HG02943 (cell line): ENCODE results near the gene VDR.
"Not testable (repeated sequence)": the region's sequence is repeated elsewhere in the genome, so short reads cannot be mapped to it uniquely, and the experiment has no call there.

Experiments used
- ATAC-seq: cut with Tn5 transposase; IDR thresholded peaks from one replicate; pipeline ENCODE4 v1.9.1; 2021; ENCODE audit warnings: mild to moderate bottlenecking, low read depth, moderate library complexity; ENCODE audit not compliant: unreplicated experiment

The VDR gene

GRCh38 chr12:47851303-47851952 lies 53.4 kb downstream of the VDR start:
- ATAC-seq, result no peak

GRCh38 chr12:47850153-47851084 lies 54.4 kb downstream of the VDR start:
- ATAC-seq, result no peak

DNA sequence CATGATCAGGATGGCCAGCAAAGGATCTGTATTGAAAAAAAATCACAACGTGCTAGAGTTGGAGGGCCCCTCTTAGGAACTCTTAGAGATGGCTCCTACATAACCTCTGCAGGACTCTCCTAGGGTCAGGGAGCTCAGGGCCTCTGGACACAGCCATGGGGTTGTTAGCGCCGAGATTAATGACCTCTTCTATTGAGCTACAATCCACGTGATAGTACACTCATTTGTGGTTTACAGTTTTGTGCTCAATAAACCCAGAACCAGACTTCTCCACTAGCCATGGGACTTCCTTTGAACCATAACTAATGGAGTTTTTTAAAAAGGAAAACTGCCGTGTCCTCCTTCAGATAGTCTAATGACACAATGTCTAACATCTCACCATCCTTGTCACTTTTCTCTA lies 55.5 kb downstream of the VDR start:
- ATAC-seq, result no peak

DNA sequence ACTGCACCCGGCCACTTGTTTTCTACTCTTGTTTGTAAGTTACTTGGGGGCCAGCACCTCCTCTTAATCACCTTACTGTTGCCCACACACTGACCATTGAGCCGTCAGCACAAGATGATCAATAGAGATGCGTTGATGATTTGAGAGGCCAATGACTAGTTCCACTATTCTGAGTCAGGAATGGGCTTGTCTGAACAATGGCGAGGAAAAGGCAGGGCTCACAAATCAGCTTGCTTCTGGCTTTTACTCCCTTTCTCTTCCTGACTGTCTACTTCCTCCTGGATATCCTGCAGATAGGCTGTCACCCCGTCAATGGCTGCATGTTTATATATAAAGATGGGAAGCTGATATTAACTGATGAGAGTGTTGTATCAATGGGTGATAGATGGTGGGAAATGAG lies 55.9 kb downstream of the VDR start:
- ATAC-seq, result no peak

DNA sequence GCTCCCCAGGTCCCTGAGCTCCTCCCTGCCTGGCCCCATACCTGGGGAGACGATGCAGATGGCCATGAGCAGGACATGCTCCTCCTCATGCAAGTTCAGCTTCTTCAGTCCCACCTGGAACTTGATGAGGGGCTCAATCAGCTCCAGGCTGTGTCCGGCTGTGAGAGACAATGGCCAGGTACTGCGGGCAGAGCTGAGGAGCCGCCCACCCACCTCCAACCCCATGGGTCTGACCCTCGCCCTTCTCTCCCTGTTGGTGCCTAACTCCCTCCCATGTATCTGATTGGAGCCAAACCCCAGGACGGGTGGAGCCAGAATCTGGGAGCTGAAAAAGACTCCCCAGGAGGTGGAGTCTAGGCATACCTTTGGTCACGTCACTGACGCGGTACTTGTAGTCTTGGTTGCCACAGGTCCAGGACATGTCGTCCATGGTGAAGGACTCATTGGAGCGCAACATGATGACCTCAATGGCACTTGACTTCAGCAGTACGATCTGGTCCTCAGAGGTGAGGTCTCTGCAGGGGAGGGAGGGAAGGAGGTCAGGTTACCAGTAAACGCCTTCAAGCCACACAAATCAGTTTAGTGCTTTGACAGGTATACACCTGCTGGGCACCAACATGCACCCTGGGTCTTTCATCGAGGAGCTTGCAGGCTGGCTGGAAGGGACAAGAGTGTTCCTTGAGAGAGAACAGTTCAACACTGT lies 58.3 kb downstream of the VDR start:
- ATAC-seq, result no peak

DNA sequence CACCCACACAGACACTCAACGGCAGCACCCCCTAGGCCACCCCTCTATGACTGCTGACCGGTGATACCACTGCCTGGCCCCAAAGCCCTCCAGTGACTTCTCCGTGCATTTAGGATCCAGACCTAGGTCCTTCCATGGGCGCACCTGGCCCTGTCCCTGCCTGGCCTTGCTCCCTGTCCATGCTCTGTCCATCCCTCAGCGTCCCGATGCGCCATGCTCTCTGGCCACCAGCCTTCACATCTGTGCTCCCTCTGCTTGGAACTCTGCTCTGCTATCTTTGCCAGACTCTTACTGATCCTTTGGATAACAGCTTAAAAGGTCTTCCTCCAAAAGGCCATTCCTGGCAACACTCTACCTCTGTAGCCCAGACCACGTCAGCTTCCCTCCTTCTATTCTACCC lies 59.7 kb downstream of the VDR start:
- no peak for ATAC-seq

- ATAC-seq, result no peak
Observed at GRCh38 chr12:47844264-47845019, 60.4 kb downstream of the VDR start.

DNA sequence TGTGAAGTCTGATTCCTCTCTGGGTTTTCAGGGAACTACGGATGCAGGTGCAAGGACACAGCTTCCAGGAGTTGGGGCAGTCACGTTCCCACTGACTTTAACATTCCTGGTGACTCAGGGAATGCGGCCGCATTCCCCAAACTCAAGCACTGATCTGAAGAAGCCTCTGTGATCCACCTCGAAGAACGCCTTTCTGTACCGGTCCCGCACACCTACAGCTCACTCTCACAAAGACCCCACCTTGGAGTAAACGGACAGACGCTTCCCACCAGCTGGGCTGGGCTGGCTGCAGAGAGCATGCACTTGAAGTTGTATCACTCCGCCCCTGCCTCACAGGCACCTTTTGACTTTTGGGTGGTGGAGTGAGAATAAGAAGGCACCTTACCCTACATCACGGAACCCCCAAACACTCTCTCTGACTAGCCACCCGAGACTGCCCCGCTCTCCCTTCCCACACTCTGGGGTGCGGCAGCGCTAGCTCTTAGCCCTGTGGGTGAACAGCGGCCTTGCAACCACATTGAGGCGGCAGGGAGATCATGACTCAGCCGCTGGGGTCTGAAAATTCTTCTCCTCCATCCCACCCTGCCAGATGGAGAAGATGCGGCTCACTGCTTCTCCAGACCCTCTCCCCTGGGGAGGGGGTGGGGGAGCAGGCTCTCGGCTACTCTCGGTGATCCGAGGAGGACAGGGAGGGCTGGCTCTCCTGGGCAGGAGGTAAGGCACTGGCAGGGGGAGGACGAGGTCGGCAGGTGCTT lies 61.4 kb downstream of the VDR start:
- no peak for ATAC-seq

- not testable (repeated sequence) for ATAC-seq
Observed at GRCh38 chr12:47842543-47842942, 62.3 kb downstream of the VDR start.

- no peak for ATAC-seq
Observed at GRCh38 chr12:47841910-47842309, 62.9 kb downstream of the VDR start.

- no peak for ATAC-seq
Observed at GRCh38 chr12:47841501-47841900, 63.3 kb downstream of the VDR start.

DNA sequence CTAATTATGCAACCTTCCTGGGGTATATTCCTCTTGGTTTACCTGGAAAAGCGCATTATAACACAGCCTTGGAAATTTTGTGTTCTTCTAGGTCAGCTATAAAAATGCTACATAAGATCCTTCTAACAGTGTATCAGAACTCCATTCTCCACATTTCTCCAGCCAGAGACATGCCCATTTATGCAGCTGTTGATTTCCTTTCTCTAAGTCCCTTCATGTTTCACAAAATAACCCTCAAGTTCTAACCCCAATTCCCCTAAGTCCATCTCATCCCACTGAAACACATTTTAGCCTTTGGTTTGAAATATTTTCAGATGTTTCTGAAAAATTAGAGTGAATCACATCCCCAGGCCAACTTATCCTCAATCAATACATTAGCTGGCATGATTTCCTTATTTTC lies 64.2 kb downstream of the VDR start:
- ATAC-seq, result no peak

- ATAC-seq, result no peak
Observed at GRCh38 chr12:47839214-47839876, 65.4 kb downstream of the VDR start.

- ATAC-seq, result no peak
Observed at GRCh38 chr12:47838286-47838931, 66.4 kb downstream of the VDR start.

DNA sequence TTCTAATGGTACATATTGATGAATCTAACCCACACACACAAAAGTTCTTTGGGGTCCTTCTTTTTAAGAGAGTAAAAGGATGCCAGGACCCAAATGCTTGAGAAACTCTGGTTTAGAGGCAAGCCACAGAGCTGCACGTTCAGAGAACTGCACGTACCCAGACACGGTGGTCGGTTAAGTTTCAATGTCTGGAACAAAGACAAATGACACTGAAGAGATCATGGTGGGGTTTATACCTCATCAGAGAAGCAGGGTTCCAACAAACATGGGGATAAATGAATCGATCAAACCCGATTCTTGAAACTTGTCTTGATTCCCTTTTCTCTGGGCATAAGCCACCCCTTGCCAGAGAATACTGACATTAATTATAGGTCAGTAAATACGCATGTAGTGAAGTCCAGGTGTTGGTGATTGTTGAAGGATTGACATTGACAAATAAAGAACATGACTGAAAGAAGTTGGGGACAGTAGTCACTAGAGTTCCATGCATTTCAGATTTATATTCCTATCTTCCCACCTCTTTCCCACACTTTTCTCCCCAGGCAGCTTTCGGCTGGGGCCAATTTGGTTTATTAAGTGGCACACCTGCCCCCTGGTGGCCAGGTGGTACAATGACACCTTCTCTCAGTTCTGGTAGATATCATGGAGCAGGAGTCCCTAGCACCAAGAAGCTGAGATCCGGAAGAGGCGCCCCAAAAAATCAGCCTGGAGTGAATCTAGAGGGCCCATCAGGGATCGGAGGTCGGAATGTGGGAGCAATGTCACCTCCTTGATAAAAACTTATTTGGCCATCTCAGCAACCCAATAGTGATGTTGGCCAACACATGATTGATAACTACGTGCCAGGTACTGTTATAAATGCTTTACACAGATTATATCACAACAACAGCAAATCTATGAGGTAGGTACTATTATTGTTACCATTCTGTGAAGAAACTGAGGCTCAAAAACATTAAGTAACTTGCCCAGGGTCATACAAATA lies 67.3 kb downstream of the VDR start:
- ATAC-seq, result no peak

DNA sequence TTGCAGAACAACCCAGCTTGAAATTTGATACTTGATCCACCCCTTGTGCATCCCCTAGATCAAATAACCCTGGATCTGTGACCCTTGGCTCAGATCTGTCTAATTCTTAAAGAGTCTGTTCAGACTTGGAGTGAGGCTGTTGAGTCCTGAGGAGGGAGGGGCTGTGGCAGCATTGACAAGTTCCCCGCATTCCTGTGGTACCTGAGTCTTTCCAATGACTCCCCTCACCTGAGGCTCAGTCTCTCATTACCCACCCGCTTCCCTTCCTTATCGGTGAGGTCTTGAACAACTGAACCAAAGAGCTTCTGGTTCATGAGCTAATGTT lies 69.0 kb downstream of the VDR start:
- no peak for ATAC-seq

- ATAC-seq, result no peak
Observed at GRCh38 chr12:47835006-47835830, 69.6 kb downstream of the VDR start.
